HG02852 (cell line): ENCODE measurements around the gene DPF3.

Source experiments
- ATAC-seq: cut with Tn5 transposase; IDR thresholded peaks from one replicate; pipeline ENCODE4 v1.9.1; 2021; ENCODE audit warnings: mild to moderate bottlenecking, moderate library complexity; ENCODE audit not compliant: unreplicated experiment

Gene DPF3

GRCh38 chr14:72744416-72745120 is 149.3 kb downstream of the DPF3 start:
- ATAC-seq = no peak

DNA sequence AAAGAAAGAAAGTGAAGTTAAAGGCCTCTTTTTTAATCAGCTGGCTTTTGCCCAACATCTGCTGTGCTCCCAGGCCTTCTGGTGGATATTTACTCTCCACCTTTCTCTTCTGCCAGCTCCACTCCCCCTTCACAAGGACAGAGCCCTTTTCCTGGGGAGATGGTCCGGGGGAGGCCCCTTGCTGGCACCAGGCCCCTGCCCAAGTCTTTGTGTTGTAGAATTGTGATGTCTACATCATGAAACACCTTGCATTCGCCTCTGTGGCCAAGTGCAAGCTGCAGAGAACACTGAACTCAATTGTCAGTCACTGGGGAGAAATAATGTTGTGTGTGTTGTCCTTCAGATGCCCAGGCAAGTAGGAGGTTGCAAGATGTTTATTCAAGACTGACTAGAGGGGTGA is 150.3 kb downstream of the DPF3 start:
- no peak for ATAC-seq

DNA sequence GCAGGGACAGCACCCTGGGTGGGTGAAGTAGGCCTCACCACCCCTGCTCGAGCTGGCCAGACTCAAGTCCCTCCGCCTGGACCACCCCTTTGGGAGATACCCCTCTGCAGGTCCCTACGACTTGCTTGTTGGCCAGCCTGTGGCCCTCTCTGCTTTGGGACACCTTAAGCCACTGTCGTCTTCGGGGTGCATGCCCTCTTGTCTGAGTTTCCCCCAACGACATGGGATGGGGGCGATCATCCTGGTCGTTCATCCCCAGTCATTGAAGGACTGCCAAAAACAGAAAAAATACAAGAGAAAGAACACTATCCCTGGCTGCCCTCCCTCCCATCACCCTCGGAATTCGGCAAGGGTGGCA is 151.1 kb downstream of the DPF3 start:
- ATAC-seq = no peak

DNA sequence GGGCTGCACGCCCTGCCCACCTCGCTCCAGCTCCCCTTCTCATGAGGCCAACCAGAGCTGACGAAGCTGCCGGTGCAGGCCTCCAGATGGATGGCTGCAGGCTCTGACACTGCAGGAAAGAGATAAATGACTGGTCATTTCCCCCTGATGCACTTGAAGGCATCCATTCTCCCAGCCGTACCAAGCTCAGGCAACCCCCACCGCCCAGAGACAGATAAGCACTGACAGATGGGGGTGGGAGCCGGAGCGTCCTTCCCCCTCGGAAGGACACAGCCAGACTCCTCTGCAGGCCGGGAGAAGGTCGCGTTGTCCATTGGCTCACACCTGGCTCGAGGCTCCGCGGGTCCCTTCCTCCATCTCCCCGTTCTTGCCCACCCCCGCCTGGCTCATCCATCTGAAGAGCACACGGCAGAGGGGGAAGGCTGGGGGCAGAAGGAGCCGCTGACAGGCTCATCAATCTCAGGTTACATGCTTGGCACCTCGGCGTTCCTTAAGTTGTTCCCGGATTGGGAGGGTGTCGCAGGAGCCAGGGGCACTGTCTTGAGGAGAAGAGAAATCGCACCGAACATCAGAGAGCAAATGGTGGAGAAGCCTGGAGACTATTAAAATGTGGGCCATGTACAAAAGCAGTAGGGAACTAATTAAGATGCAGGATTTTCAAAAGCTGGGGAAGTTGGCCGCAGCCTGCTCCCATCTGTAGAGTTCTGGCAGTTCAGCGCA is 151.6 kb downstream of the DPF3 start:
- no peak for ATAC-seq

GRCh38 chr14:72741826-72742117 is 152.1 kb downstream of the DPF3 start:
- ATAC-seq = no peak

DNA sequence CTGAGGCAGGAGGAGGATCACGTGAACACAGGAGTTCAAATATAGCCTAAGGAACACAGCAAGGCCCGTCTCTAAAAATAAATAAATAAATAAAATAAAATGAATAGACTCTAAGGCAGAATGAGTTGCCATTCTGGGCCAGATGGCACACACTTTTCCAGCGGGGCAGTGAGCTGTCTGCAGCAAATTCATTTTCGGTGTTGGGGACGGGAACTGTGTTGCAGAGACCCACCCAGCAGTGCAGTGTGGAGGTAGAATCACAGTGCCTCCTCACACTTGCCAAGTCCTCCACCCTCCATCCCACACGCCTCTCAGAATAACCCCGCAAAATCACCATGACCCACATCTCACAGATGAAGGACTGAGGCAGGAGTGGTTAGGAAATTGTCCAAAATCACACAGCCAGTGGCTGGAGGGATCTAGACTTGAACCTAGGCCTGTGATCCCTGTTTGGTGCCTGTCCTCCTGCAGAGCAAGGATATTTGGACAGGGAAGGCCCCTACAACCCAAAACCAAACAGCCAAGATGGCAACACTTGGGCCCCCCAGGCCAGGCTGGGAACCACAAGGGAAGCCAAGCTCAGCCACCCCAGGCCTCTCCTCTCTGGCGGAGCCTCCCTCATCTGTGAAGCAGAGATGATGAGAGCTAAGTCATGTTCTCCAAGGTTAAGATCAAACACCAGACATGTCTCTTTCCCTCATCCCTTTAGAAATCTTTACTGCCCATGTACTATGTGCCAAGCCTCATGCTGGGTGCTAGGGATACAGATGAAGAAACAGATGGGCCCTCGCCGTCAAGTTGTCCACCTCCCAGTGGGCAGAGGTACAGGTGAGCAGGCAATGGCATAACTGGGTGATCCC is 152.7 kb downstream of the DPF3 start:
- ATAC-seq = no peak

- no peak for ATAC-seq
These were observed 153.4 kb downstream of the DPF3 start for GRCh38 chr14:72740504-72740961.

DNA sequence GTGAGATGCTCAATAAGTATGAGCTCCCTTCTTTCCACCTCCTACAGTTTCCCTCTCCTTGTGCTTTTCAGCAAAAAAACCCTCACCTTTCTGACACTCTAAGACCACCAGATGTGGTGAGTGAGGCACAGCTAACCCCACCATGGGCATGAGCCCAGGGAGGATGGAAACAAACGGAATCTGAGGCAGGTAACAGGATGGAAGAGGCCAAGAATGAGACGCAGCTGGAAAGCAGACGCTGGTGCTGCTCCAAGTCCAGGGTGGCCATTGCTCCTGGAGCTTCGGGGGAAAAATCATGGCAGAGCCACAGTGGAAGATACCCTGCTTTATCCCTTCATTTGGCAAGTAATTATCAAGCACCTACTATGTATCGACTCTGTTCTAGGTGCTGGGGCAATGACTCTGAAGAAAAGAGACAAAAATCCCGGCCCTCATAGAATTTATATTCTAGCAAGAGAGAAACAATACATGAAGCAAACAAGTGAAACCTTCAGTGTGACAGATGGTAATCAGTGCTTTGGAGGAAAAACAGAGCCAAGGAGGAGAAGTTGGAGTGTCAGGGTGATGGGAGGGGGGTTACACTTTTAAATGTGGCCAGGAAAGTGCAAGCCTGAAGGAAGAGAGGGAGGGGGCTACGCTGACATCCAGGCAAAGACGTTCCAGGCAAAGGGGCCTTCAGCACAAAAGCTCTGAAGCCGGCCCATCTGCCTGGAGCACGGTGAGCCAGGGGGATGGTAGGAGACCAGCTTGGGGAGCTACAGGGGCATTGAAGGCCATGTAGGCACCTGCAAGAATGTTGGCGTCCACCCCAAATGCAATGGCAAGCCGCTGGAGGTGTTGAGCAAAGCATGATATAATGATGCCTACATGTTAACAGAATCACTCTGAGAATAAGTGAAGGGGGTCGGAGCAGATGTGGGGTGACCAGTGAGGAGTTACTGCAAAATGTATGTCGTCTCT is 154.2 kb downstream of the DPF3 start:
- ATAC-seq = no peak

GRCh38 chr14:72738161-72738611 is 155.7 kb downstream of the DPF3 start:
- ATAC-seq = no peak

DNA sequence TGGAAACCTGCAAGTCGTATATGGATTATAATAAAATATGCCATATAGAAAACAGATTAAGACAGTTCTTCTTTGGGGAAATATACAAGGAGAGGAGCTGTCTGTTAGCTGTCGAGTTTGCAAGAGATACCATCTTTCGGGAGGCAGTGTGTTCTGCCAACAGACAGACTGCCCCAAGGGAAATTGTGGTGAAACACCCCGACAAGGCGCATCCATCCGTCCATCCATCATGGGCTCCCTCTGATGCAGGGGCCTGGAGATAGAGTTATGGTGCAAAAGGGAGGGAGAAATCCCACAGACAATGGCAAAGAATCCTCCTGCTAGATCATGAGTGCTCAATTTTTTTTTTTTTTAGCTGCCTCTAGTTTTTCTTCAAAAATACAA is 156.3 kb downstream of the DPF3 start:
- no peak for ATAC-seq

- no peak for ATAC-seq
These were observed 156.9 kb downstream of the DPF3 start for GRCh38 chr14:72736786-72737559.

- ATAC-seq = no peak
These were observed 157.6 kb downstream of the DPF3 start for GRCh38 chr14:72736308-72736707.

DNA sequence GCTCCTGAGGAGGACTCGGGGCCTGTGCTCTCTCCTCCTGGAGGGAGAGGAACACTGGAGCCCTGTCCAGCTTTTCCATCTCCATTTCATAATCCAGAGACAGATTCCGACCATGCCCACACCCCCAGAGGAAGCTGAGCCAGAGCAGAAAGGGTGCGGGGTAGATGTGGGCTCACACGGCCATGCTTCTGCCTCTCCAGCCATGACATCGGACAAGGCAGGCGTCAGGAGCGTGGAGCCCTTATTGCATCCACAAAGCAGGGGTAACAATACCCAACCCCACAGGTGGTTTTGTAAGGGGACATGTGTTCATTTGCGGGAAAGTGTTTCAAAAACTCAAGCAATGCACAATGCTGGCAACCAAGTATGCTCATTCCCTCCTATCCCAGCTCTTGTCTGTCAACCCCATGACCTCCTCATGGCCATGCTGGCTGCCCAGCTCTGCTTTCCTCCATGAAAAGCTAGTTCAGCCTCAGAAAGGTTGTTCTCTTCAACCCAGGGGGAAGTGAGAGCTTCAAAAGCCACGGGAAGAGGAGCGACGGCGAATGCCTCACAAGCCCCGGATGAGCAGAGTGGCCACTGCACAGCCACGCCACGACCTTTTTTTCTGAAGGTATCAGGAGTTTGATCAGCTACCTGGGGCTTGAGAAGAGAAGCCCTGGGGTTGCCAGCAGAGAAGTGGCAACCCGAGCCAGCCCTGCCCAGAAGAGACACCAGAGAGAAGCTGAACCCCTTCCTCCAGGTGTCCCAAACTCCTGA is 161.7 kb downstream of the DPF3 start:
- no peak for ATAC-seq

DNA sequence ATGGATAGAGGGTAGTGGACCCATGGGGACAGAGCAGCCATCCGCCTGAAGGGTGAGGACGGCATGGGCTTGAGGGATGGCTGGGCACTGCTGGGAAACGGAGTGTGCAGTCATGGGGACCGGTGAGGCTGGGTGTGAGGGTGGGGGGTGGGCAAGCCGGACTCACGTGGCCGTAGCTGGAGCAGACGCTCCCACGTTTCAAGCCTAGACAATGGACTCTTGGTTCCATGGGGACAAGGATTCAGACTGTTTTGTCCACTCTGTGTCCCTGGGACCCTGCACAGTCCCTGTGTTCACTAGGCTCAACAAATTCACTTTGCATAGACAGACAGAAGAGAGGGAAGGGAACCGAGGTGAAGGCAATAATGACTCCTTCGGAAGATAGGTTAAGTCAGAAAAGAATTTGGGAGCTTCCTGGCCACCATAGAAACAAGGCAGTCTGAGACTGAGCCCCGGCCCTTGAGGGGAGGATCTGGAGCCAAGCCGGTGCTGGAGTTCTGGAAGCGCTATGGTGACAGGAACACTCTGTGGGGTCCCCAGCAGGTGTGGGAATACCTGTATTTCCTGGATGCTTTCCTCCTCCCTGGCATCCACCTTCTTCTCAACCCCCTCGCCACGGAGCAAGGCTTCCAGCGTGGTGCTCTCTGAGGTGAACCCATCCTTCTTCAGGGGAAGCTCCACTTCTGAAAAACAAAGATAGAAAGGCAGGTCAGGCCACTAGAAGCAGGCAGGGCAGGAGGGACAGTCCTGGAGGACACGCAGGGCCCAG is 162.5 kb downstream of the DPF3 start:
- no peak for ATAC-seq

DNA sequence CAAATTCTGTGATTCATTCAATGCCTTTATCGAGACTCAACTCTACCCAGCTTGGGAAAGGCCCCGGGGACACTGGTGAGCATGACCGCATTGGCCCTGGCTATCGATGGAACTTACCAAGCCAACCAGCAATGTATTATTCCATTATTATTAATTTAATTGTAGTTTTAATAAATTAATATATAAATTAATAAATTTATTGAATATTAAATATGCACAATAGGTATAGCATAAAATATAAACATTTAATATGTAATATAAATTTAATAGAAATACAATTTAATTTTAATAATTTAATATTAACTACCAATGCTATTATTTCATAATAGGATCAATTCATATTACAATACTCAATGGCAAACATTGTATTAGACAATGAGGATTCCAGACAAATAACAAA is 163.4 kb downstream of the DPF3 start:
- ATAC-seq = no peak

- no peak for ATAC-seq
These were observed 167.5 kb downstream of the DPF3 start for GRCh38 chr14:72726444-72726843.

DNA sequence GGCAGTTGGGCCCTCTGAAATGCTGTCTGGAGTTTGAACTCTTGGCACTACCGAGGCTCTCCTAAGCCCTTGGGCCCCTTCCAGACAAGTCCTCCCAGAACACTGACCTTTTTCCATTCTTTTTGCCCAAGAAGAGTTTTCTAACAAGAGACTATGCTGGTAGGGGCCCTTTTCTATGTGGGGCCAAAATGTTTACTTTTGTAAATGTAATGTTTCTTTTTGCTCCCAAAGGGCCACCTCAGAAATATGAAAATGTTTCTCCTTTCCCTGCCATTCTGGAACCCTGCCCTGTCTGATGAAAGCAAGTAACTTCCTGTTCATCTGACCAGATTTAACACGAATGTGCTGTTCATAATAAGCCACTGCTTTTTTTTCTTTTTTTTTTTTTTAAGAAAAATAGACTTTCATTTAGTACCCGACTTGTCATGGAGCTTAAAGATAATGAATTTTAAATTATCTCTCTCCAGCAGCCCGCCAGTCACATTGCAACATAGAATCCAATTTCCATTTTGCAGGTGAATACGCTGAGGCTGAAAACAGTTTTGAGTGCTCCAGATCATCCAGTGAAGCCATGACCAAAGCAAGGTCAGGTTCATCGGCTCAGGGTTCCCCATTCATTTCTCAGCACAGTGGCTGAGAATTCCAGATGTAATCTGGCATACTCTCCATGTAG is 169.9 kb downstream of the DPF3 start:
- ATAC-seq = no peak

- no peak for ATAC-seq
These were observed 171.6 kb downstream of the DPF3 start for GRCh38 chr14:72722201-72722785.
